ENCODE measurements around the gene XIRP1.
"Not testable (repeated sequence)": the region's sequence is repeated elsewhere in the genome, so short reads cannot be mapped to it uniquely, and the experiment has no call there.

Gene XIRP1

DNA sequence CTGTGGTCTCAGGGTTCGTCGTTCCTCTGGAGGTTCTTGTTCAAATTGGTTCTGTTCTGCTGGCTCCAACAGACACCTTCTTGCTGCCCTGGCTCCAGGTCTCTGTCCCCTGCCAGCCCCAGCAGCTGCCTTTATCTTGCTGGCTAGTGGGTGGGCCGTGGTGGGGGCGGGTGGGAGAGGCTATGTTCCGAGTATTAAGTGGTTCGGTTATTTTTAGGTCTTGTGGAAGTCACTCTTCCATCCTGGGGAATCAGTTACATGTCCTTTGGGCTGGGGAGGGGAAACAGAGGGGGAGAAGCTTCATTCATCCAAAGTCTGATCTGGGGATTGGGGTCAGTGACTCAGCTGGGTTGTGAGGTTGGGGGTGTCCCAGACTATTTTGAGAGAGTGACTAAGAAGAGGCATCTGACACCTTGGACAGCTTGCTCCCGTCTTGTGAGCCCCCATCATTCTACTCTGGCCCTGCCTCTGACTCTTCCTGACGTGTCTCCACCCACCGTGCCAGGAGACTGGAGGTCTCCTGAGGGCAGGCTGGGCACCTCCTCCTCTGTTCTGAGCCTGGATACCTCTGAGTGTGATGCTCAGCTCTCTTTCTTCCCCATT is at the start of gene XIRP1:
XIRP1 (minus strand) TSS at position 106 of the 603 bp plus-strand sequence. CDS start 3,150 bp downstream, outside the sequence.
- peak; percentile 48 for DNase-seq

DNA sequence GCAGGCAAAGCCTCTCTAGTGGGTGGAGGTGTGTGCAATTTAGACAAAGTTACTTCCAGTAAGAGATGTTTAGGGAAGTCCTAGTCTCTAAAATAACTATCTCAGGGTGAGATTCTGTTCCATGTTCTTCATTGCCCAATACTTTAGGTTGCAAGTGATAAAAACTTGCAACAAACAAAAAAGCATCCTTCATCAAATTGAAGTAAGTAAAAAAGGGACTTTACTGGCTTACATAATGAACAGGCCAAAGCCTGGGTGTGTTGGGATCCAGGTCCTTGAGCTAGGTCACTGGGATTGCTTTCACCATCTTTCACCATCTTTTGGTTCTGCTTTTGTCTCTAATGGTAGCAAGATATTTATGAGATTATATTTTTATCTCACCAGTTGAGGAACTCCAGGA is 49.2 kb upstream of the XIRP1 start:
- DNase-seq, result no peak

GRCh38 chr3:39237027-39237426 is 44.6 kb upstream of the XIRP1 start:
- DNase-seq, result no peak

DNA sequence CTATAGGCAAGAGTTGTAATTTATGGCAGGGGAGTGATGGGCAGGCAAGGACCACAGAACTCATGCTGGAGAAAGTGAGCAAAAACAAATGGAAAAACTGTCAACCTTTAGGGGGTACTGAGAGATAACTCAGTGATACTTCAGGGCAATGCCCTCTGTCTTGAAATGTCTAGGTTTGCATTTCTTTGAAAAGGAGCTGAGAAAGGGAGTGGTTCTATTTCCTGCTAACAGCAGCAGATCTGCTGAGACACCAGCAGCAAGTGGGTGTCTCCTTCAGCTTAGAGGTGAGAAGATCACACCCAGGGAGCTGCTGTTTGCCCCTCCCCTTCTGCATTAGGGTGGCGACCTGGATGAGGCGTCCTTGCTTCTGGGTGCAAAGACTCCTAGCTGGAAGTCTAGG is 42.3 kb upstream of the XIRP1 start:
- no peak for DNase-seq

DNA sequence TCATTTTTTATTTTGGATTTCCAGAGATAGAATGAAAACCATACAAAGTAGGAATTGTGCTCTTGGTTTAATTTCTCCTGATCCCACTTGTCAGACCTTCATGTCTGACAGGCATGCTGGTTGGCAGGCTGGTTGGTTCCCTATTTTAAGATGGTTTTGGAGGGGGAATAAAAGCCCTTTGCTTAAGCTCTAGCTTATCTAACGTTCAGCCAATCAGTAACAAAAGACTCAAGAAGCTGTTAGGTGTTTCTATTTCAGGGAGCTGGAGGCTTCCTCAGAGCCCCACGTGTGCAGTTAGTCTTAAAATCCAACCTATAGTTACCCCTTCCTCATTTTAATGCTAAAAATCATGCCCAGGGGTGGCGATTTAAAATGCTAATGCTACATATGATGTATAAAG is 40.5 kb upstream of the XIRP1 start:
- DNase-seq, result no peak

- no peak for DNase-seq
These were observed 38.1 kb upstream of the XIRP1 start for GRCh38 chr3:39230453-39230852.

DNA sequence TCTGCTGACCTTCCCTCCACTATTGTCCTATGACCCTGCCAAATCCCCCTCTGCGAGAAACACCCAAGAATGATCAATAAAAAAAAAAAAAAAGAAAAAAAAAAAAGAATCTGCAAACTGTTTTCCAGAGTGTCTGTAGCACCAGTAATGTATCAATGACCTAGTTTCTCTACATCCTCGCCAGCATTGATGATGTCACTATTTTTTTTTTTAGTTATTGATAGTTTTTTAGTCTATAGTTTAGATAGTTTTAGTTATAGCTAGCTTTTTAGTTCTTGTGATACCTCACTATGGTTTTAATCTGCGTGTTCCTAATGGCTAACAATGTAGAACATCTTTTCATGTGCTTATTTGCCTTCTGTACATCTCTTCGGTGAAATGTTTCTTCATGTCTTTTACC is 36.1 kb upstream of the XIRP1 start:
- no peak for DNase-seq

GRCh38 chr3:39227596-39227995 is 35.2 kb upstream of the XIRP1 start:
- not testable (repeated sequence) for DNase-seq

DNA sequence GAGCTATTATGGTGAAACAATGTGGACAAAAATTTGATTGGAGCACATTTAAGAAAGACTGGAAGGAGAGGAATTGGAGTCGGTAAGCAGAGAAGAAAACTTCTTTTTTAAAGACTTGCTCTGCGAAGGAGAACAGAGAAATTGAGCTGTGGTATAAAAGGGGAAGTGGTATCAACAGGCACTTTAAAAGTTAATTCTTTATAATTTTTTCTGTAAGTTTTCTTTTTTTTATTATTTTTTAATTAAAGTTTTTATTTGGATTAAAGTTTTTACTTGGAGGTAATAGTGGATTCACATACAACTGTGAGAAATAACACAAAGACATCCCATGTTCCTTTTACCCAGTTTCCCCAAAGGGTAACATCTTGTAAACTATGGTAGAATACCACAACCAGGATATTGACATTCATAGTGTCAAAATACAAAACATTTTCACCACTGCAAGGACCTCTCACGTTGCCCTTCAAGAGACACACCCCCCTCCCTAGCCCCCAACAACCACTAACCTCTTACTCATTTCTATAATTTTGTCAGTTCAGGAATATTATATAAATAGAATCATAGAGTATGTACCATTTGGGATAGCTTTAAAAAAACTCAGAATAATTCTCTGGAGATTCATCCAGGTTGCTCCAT is 33.8 kb upstream of the XIRP1 start:
- DNase-seq, result no peak

- no peak for DNase-seq
These were observed 31.9 kb upstream of the XIRP1 start for GRCh38 chr3:39224288-39224687.

GRCh38 chr3:39222939-39223338 is 30.5 kb upstream of the XIRP1 start:
- DNase-seq, result no peak

DNA sequence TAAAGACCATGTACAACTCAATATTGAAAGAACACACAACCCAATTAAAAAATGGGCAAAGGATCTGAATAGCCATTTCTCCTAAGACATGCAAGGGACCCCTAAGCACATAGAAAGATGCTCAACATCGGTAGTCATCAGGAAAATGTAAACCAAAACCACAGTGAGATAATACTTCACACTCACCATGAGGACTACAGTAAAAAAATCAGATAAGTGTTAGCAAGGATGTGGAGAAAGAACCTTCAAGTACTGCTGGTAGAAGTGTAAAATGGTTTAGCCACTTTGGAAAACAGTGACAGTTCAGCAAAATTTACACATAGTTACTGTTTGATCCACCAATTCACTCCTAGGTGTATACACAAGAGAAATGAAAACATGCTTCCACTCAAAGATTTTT is 30.1 kb upstream of the XIRP1 start:
- DNase-seq, result no peak

DNA sequence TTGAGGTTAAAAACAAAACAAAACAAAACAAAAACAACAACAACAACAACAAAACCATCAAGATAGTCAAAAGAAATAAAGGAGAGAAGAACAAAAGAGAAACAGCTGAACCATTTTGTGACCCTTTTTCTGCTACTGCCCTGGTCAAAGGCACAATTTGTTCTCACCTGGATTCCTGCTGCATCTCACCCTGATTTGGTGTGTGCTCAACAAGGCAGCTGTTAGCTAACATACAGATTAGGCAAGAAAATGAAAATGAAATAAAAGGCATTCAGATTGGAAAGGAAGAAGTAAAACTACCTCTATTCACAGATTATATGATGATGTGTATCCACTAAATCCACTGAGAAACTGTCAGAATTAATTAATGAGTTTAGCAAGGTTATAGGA is 28.7 kb upstream of the XIRP1 start:
- no peak for DNase-seq

DNA sequence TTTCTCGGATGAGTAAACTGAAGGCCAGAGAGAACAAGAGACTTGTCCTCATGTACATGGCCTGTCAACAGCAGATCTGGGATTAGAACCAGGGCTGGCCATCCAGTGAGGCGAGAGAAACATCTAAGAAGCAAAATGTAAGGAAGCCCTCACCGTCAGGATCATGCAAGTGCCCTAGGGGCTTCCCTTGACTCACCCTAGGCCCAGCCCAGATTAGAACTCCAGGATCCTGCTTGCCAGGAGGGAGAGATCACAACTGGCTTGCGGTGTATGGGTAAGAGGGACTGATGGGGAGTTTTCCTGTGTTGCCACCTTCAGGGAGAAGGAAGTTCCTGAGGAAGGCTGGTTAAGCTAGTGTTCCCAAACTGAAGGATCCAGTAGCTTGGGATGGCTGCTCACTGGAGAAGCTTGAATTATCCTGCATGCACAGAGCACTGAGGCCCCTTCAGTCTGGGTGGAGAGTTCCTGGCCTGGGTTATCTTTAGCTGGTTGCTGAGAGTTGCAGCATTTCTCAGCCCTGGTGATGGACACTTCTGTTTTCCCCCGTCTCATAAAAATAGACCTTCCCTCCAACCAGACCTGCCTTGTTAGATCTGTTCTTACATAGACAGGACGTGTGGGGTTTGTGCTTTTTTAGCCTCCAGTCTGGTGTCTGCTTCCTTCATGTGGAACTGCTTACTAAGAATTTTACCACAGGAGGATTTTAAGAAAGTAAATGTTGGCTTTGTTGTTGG is 28.2 kb upstream of the XIRP1 start:
- no peak for DNase-seq

GRCh38 chr3:39219702-39220101 is 27.3 kb upstream of the XIRP1 start:
- no peak for DNase-seq

DNA sequence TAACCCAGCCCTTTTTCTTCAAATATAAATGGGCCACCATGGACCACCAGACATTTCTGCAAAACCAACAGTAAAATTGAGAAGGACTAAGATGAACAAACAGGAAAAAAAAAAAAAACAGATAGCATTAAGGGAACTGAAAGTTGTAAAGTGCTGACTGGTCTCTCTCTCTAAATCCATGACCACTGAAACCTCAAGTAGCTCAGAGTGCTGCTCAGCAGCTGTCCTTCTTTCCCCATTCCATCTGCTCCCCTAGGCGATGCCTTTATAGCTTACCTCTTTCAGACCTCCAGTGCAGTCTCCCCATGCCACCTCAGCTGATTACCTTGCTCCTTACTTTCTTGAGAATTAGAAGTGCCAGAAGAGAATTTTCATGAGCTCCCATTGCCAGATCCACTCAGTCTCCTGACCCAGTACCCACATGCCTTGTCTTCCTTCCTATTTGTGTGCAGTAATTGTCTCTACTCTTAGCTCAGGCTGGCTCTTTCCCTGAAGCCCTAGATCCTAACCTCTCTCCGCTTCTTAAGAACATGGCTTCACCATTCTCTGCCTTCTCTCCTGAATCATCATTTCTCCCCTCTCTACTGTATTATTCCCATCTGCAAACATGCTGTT is 23.9 kb upstream of the XIRP1 start:
- DNase-seq, result no peak

DNA sequence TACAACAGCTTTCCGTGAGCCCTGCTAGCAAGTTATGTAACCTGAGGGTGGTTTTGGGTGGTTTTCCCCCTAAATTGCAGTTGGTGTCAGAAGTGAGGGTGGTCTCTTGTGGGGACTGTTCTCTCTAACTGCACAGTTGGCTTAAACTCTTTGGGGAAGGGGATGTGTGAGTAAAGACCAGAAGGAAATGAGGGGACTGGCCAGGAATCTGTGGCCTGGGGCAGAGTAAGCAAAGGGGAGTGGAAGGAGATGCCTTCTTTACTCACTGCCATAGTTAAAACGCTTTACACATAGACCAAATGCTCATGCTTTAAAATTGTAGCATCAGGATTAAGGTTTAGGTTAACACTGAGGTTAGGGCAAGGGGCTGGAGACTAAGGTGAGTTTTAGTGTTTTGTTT is 21.2 kb upstream of the XIRP1 start:
- no peak for DNase-seq

- no peak for DNase-seq
These were observed 20.3 kb upstream of the XIRP1 start for GRCh38 chr3:39212665-39213064.

DNA sequence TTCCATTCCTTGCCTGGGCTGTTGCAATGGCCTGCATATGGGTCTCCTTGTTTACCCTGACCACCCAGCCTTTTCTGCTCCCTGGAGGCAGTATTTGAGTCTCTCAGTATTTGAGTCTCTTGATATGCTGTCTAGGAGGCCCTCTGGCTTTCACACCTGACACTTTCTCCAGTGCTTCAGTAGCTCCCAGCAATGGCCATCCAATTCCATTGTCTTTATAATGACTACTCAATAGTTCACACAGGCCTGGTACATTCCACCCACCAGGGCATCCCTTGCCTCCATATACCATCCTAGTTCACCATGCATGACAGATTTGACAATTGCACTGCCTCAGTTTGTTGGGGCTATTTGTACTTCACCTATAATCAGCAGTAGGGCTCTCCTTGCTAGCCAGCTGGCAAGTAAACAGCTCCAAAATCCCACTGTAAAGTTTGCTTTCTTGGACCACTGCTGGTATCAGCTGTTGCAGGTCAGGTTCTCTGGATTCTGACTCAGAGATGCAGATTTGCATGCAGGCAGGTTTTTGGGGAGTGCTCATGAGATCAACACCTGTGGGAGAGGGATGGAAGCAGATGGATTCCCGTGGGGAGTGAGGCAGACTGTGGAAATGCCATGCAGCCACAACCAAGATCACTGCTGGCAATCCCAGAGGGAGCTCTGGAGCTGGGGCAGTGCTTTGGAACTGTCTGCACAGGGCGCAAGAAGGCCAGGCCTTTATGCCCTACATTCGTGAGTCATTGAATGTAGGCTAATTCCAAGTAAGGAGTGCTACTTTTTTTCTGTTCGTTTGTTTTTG is 19.1 kb upstream of the XIRP1 start:
- no peak for DNase-seq

- no peak for DNase-seq
These were observed 17.7 kb upstream of the XIRP1 start for GRCh38 chr3:39210078-39210477.

DNA sequence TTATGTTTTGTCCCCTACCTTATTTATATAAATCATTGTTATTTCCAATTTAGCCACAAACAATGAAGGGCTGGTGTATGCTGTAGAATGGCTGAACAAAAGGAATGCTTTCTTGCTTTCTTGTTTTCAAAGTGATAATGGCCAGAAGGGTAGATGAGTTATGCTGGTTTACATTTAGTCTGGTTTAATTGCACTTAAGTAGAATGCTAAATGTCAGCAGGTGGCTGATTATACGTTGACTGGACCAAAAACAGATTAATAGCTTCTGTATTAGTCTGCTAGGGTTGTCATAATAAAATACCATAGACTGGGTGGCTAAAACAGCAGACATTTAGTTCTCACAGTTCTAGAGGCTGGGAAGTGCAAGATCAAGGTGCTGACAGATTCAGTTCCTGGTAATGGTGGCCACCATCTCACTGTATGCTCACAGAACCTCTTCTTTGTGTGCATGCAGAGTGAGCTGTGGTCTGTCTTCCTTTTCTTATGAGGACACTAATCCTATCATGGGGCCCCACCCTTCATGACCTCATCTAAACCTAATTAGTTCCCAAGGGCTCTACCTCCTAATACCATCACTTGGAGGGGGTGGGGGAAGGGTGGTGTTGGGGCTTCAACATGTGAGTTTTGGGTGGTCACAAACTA is 17.1 kb upstream of the XIRP1 start:
- DNase-seq, result no peak

GRCh38 chr3:39208463-39209055 is 16.2 kb upstream of the XIRP1 start:
- peak; percentile 36 for DNase-seq
